ENCODE data around the gene LYRM1. TPM values are rescaled to one million over a fixed set of nuclear protein-coding genes. Genes with fewer than 3 reads are reported as not detected.

Gene LYRM1
- total and polyA plus RNA-seq, 8 donors: 28.0 to 36.3 (median 29.6) TPM

GRCh38 chr16:20902426-20902825 lies 1.9 kb downstream of the LYRM1 start:
- no peaks in the 10 kb centered on the region for H3K27me3 ChIP-seq

GRCh38 chr16:20903116-20903898 lies 2.7 kb downstream of the LYRM1 start:
- Histone ChIP-seq H3K4me3 (no peak overlapping the region), H3K9me3 (no peaks in the 10 kb centered on the region), H3K27me3 (no peaks in the 10 kb centered on the region), H3K36me3 (no peaks in the 10 kb centered on the region), H3K27ac (peak overlapping the region; percentile 97 to 98), H3K4me1 (peaks cover 47 to 82% of the 10 kb centered on the region in 2 donors)
- intact Hi-C loops (cut with DNase I): no loop called here
- DNase-seq (no peak), ATAC-seq (no peak)
- no peak for TF ChIP-seq CTCF (IDR thresholded peaks at IDR 0.05)

More at GRCh38 chr16:20902426-20902825, 1.9 kb downstream of the LYRM1 start:
- intact Hi-C loops (cut with DNase I): no loop called here
- peaks cover 54 to 82% of the 10 kb centered on the region in 2 donors for H3K4me1 ChIP-seq
- H3K9me3 ChIP-seq: no peaks in the 10 kb centered on the region
- peak overlapping the region in 1 of 2 donors; percentile 64 for H3K4me3 ChIP-seq
- no peaks in the 10 kb centered on the region for H3K36me3 ChIP-seq
- ATAC-seq (no peak), DNase-seq (no peak)
- peak overlapping the region; percentile 97 to 98 for H3K27ac ChIP-seq
- no peak for TF ChIP-seq CTCF (IDR thresholded peaks at IDR 0.05)

GRCh38 chr16:20903899-20904506 lies 3.4 kb downstream of the LYRM1 start:
- Histone ChIP-seq H3K4me3 (no peak overlapping the region), H3K9me3 (no peaks in the 10 kb centered on the region), H3K36me3 (no peaks in the 10 kb centered on the region), H3K4me1 (peaks cover 45 to 82% of the 10 kb centered on the region in 2 donors), H3K27ac (peak overlapping the region; percentile 97 to 98), H3K27me3 (no peaks in the 10 kb centered on the region)
- intact Hi-C loops (cut with DNase I): no loop called here
- no peak for TF ChIP-seq CTCF (IDR thresholded peaks at IDR 0.05)
- DNase-seq (no peak), ATAC-seq (no peak)

GRCh38 chr16:20904507-20905081 lies 4.0 kb downstream of the LYRM1 start:
- Histone ChIP-seq H3K27me3 (no peaks in the 10 kb centered on the region), H3K4me3 (no peak overlapping the region), H3K27ac (peak overlapping the region; percentile 97 to 98), H3K9me3 (no peaks in the 10 kb centered on the region), H3K4me1 (peaks cover 45 to 81% of the 10 kb centered on the region in 2 donors), H3K36me3 (no peaks in the 10 kb centered on the region)
- DNase-seq: no peak
- intact Hi-C loops (cut with DNase I): no loop called here
- no peak for TF ChIP-seq CTCF (IDR thresholded peaks at IDR 0.05)
- ATAC-seq: no peak

GRCh38 chr16:20905576-20905975 lies 5.0 kb downstream of the LYRM1 start:
- Histone ChIP-seq H3K4me1 (peaks cover 48 to 91% of the 10 kb centered on the region in 2 donors), H3K4me3 (no peak overlapping the region), H3K27me3 (no peaks in the 10 kb centered on the region), H3K36me3 (no peaks in the 10 kb centered on the region), H3K27ac (peak overlapping the region; percentile 97 to 98), H3K9me3 (no peaks in the 10 kb centered on the region)
- ATAC-seq (no peak), DNase-seq (no peak)
- no peak for TF ChIP-seq CTCF (IDR thresholded peaks at IDR 0.05)
- intact Hi-C loops (cut with DNase I): no loop called here
